ENCODE results near the gene PDP2. TPM values are rescaled to one million over a fixed set of nuclear protein-coding genes. Genes with fewer than 3 reads are reported as not detected.

Gene PDP2
- total and polyA plus RNA-seq, 2 donors (not counting 3 experiments of a cell fraction or from before 2014, with no cell fraction given): 4.4 to 9.3 TPM

DNA sequence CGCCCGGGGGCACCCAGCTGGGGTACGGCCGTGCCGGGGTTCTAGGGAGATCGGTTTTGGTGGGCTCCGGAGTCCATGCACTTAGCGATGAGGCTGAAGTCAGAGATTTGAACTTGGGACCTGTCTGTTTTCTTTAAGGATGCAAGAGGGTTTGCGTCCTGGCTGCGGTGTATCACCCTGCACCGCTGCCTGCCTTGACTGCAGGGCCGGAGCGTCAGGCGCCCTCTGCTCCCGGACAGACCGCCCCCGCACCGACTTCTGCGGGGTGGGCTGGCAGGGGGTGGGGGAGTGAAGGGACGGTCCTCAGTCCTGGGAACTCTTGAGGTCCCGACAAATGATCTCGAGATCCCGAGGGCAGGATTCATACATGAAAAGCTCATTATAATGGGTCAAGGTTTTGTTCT lies 701 bp downstream of the PDP2 start:
- no peaks in the 10 kb centered on the region for H3K79me2 ChIP-seq (ENCODE audit: control insufficient read depth, insufficient read depth, low read length)
- peak; percentile 52 for FAIRE-seq
- DNase-seq (ENCODE audit: low read depth, low spot score): peak; percentile 30
- peak overlapping the region; percentile 9 to 83 (median 57) for H3K4me3 ChIP-seq (replicated peaks in 1 of 3; ENCODE audit: insufficient read depth in 1 of 3, low read depth in 1 of 3, low read length in 3 of 3)
- no TSS peak for BruUV-seq (replicated peaks)
- H3K4me2 ChIP-seq (ENCODE audit: insufficient read depth, low read length): peak overlapping the region; percentile 60
- no peaks in the 10 kb centered on the region for H3K9me1 ChIP-seq (replicated peaks; ENCODE audit: control insufficient read depth, extremely low read depth, insufficient read depth, low read length)
- intact Hi-C loops (cut with micrococcal nuclease): no loop called here
- dilution Hi-C loops (cut with MboI; ENCODE audit: extremely low pct_ligation_motif_present, low sequenced_read_pairs): no loop called here
- no peak overlapping the region for H3K27ac ChIP-seq (ENCODE audit: insufficient read depth, low read depth, low read length)
- POLR2A ChIA-PET: no interaction called here
- peak overlapping the region; percentile 74 for H2AFZ ChIP-seq (ENCODE audit: low read depth, low read length)
- H3K4me1 ChIP-seq (ENCODE audit: control insufficient read depth, extremely low read depth, insufficient read depth, low read length): peaks cover 7% of the 10 kb centered on the region
- H3K27me3 ChIP-seq (ENCODE audit: control insufficient read depth in 2 of 2, insufficient read depth in 2 of 2, low read length in 2 of 2): no peaks in the 10 kb centered on the region
- TF ChIP-seq MYC (IDR thresholded peaks at IDR 0.05; ENCODE audit: low read depth, low read length): no peak
- TF ChIP-seq POLR2A (IDR thresholded peaks at IDR 0.05; ENCODE audit: low read depth, low read length): no peak
- no peak for TF ChIP-seq JUN (IDR thresholded peaks at IDR 0.05; ENCODE audit: borderline replicate concordance, insufficient read depth, insufficient read length, low read depth)
- no peaks in the 10 kb centered on the region for H3K9me3 ChIP-seq (replicated peaks; ENCODE audit: control insufficient read depth, insufficient read depth, low read length)
- CTCF ChIA-PET: interaction anchor here (0.7 to 3.4 kb wide), 11 partner anchors 8 to 272 kb away, joined by 3 to 18 read pairs (median 9); partner anchors contain the start of gene NAE1
- peak overlapping the region; percentile 46 for H3K9ac ChIP-seq (replicated peaks; ENCODE audit: extremely low read depth, insufficient read depth, low read length)
- no peaks in the 10 kb centered on the region for H4K20me1 ChIP-seq (replicated peaks; ENCODE audit: control insufficient read depth, extremely low read depth, insufficient read depth, low read length)
- H3K36me3 ChIP-seq (ENCODE audit: control insufficient read depth in 2 of 2, extremely low read depth in 1 of 2, insufficient read depth in 2 of 2, low read length in 2 of 2): peaks cover 3 to 9% of the 10 kb centered on the region in 2 experiments

- Histone ChIP-seq H3K9me3 (replicated peaks; ENCODE audit: control insufficient read depth, insufficient read depth, low read length) (no peaks in the 10 kb centered on the region), H3K79me2 (ENCODE audit: control insufficient read depth, insufficient read depth, low read length) (no peaks in the 10 kb centered on the region), H3K36me3 (ENCODE audit: control insufficient read depth in 2 of 2, extremely low read depth in 1 of 2, insufficient read depth in 2 of 2, low read length in 2 of 2) (peaks cover 3 to 9% of the 10 kb centered on the region in 2 experiments), H3K9ac (replicated peaks; ENCODE audit: extremely low read depth, insufficient read depth, low read length) (no peak overlapping the region), H3K27ac (ENCODE audit: insufficient read depth, low read depth, low read length) (no peak overlapping the region), H2AFZ (ENCODE audit: low read depth, low read length) (no peak overlapping the region), H3K27me3 (ENCODE audit: control insufficient read depth in 2 of 2, insufficient read depth in 2 of 2, low read length in 2 of 2) (no peaks in the 10 kb centered on the region), H3K4me2 (ENCODE audit: insufficient read depth, low read length) (no peak overlapping the region), H3K9me1 (replicated peaks; ENCODE audit: control insufficient read depth, extremely low read depth, insufficient read depth, low read length) (no peaks in the 10 kb centered on the region), H4K20me1 (replicated peaks; ENCODE audit: control insufficient read depth, extremely low read depth, insufficient read depth, low read length) (peaks cover 1% of the 10 kb centered on the region), H3K4me3 (replicated peaks in 1 of 3; ENCODE audit: insufficient read depth in 1 of 3, low read depth in 1 of 3, low read length in 3 of 3) (no peak overlapping the region), H3K4me1 (ENCODE audit: control insufficient read depth, extremely low read depth, insufficient read depth, low read length) (peaks cover 7% of the 10 kb centered on the region)
- TF ChIP-seq MYC (IDR thresholded peaks at IDR 0.05; ENCODE audit: low read depth, low read length): no peak
- no peak for FAIRE-seq
- CTCF ChIA-PET: interaction anchor here (1.5 to 3.4 kb wide), 9 partner anchors 8 to 273 kb away, joined by 3 to 18 read pairs (median 11); partner anchors contain the start of genes CES3 and NAE1
- POLR2A ChIA-PET: no interaction called here
- dilution Hi-C loops (cut with MboI; ENCODE audit: extremely low pct_ligation_motif_present, low sequenced_read_pairs): no loop called here
- intact Hi-C loops (cut with micrococcal nuclease): no loop called here
- no TSS peak for BruUV-seq (replicated peaks)
- DNase-seq (ENCODE audit: low read depth, low spot score): no peak
Observed at GRCh38 chr16:66881560-66881959, 1.2 kb downstream of the PDP2 start.
